Esophagus muscularis mucosa (tissue), 4 donors: ENCODE data around the gene P2RX4. TPM values are rescaled to one million over a fixed set of nuclear protein-coding genes. Genes with fewer than 3 reads are reported as not detected.

ENCODE experiments used
- DNase-seq: peaks from one replicate; pipeline ENCODE4 v3.0.0-alpha.2; 2017; ENCODE audit errors: extremely low spot score
- H3K27ac ChIP-seq, 4 donors: fragments of 200-600 bp; sonication (generic); replicated peaks in 1 of 4; 1 replicate in 3 of 4; 2 replicates in 1 of 4; pipeline ENCODE4 v1.5.1; 2016 to 2019; ENCODE audit warnings: mild to moderate bottlenecking in 1 of 4
- H3K27me3 ChIP-seq, 4 donors: fragments of 200-600 bp; sonication (generic); one replicate each; pipeline versions ENCODE4 v1.5.1 to v1.6.0; 2016 to 2019
- H3K36me3 ChIP-seq, 4 donors: fragments of 200-600 bp; sonication (generic); one replicate each; pipeline ENCODE4 v1.5.1; 2016 to 2019
- H3K4me1 ChIP-seq, 4 donors: fragments of 200-600 bp; sonication (generic); one replicate each; pipeline ENCODE4 v1.5.1; 2016 to 2019
- H3K4me3 ChIP-seq, 4 donors: fragments of 200-600 bp; sonication (generic); 1 replicate in 2 of 4; 2 replicates in 2 of 4; pipeline ENCODE4 v1.5.1; 2016 to 2019; ENCODE audit warnings: mild to moderate bottlenecking in 4 of 4, moderate library complexity in 1 of 4
- H3K9me3 ChIP-seq, 4 donors: fragments of 200-600 bp; sonication (generic); 1 replicate in 3 of 4; 2 replicates in 1 of 4; pipeline ENCODE4 v1.5.1; 2016 to 2019
- CTCF ChIP-seq, 3 experiments: fragments of 200-600 bp in 2 of 3; fragments of 450-650 bp in 1 of 3; sonication (generic) in 2 of 3; IDR thresholded peaks; one replicate each; pipeline ENCODE4 v1.5.1; 2017 to 2019; ENCODE audit warnings: antibody characterized with exemption in 3 of 3, mild to moderate bottlenecking in 2 of 3, moderate library complexity in 1 of 3
- EP300 ChIP-seq: sonication (generic); formaldehyde crosslinking; IDR thresholded peaks from one replicate; pipeline ENCODE4 v1.6.1; 2017; ENCODE audit warnings: antibody characterized with exemption
- POLR2A ChIP-seq: fragments of 450-650 bp; IDR thresholded peaks from one replicate; pipeline ENCODE4 v1.6.1; 2017; ENCODE audit warnings: antibody characterized with exemption, moderate library complexity, mild to moderate bottlenecking, low read depth
- POLR2AphosphoS5 ChIP-seq, 2 donors: sonication (generic); formaldehyde crosslinking; IDR thresholded peaks; one replicate each; pipeline ENCODE4 v1.6.1; 2017; ENCODE audit warnings: antibody characterized with exemption in 2 of 2
- WGBS: methylation state at CpG from one replicate; pipeline ENCODE4 v1.1.5; 2018; 5-methylcytosine and 5-hydroxymethylcytosine counted together
- intact Hi-C: fragments of 100-400 bp; cut with DNase I; formaldehyde crosslinking; loops from one replicate; pipeline ENCODE4 v1.15.1; 2023
- total RNA-seq, 4 donors: library from RNA; depleted of rRNA; stranded (reverse); fragments of >200 nt; gene quantifications; one replicate each; pipeline versions ENCODE4 v1.1.0 to v1.2.1, GENCODE V29; 2016

The P2RX4 gene
- total RNA-seq, 4 donors from 2014 or later: 26.8 to 41.9 (median 30.8) TPM

GRCh38 chr12:121166356-121166755, 43.6 kb upstream of the P2RX4 start:
- no peak for DNase-seq
- H3K9me3 ChIP-seq: no peaks in the 10 kb centered on the region
- H3K4me1 ChIP-seq: no peaks in the 10 kb centered on the region
- TF ChIP-seq EP300: no peak
- no peak for TF ChIP-seq POLR2A
- TF ChIP-seq CTCF (IDR thresholded peaks at IDR 0.05): no peak
- TF ChIP-seq POLR2AphosphoS5 (IDR thresholded peaks at IDR 0.05): no peak
- intact Hi-C loops: no loop called here
- no peak overlapping the region for H3K4me3 ChIP-seq
- peaks cover 0 to 48% (median 8%) of the 10 kb centered on the region in 4 donors for H3K36me3 ChIP-seq
- H3K27me3 ChIP-seq: no peaks in the 10 kb centered on the region
- no peak overlapping the region for H3K27ac ChIP-seq
- 100% methylated on average over 1 of the region's 1 CpG for WGBS

GRCh38 chr12:121167232-121167820, 42.6 kb upstream of the P2RX4 start:
- H3K27ac ChIP-seq: no peak overlapping the region
- H3K36me3 ChIP-seq: peaks cover 0 to 43% (median 8%) of the 10 kb centered on the region in 4 donors
- no peaks in the 10 kb centered on the region for H3K4me1 ChIP-seq
- DNase-seq: no peak
- H3K27me3 ChIP-seq: no peaks in the 10 kb centered on the region
- WGBS: 79% methylated on average over 14 of the region's 14 CpGs
- H3K9me3 ChIP-seq: no peaks in the 10 kb centered on the region
- TF ChIP-seq EP300: no peak
- TF ChIP-seq POLR2AphosphoS5 (IDR thresholded peaks at IDR 0.05): no peak
- TF ChIP-seq CTCF (IDR thresholded peaks at IDR 0.05): no peak
- no peak for TF ChIP-seq POLR2A
- no peak overlapping the region for H3K4me3 ChIP-seq
- intact Hi-C loops: no loop called here

- H3K9me3 ChIP-seq: no peaks in the 10 kb centered on the region
- intact Hi-C loops: no loop called here
- no peak overlapping the region for H3K4me3 ChIP-seq
- DNase-seq: no peak
- H3K36me3 ChIP-seq: peaks cover 0 to 39% (median 8%) of the 10 kb centered on the region in 4 donors
- TF ChIP-seq POLR2A: no peak
- no peak for TF ChIP-seq POLR2AphosphoS5 (IDR thresholded peaks at IDR 0.05)
- TF ChIP-seq EP300: no peak
- no peak for TF ChIP-seq CTCF (IDR thresholded peaks at IDR 0.05)
- WGBS: 90% methylated on average over 3 of the region's 3 CpGs
- H3K27ac ChIP-seq: no peak overlapping the region
- H3K27me3 ChIP-seq: no peaks in the 10 kb centered on the region
- H3K4me1 ChIP-seq: no peaks in the 10 kb centered on the region
Measured at GRCh38 chr12:121167951-121168350, 42.0 kb upstream of the P2RX4 start.

DNA sequence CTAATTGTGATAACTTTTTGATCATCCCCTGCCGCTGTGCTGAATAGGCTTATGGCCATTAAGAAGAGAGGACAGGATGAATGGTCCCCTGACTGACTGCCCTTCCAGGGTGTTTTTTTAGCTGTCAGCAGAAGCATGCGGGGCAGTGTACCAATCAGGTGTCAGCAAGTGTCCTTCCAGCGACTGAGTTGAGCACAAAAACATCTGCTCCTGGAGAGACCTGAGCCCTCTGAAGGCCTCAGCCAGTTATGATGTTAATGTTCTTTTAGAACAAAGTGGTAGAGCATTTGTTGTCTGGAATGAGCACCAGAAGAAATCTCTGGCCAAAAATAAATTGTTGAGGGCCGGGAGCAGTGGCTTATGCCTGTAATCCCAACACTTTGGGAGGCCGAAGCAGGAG, 39.8 kb upstream of the P2RX4 start:
- Histone ChIP-seq H3K4me1 (peaks cover 0 to 6% (median 2%) of the 10 kb centered on the region in 4 donors), H3K36me3 (peaks cover 0 to 28% (median 5%) of the 10 kb centered on the region in 4 donors), H3K9me3 (no peaks in the 10 kb centered on the region), H3K27ac (no peak overlapping the region), H3K4me3 (no peak overlapping the region), H3K27me3 (no peaks in the 10 kb centered on the region)
- 89% methylated on average over 5 of the region's 5 CpGs for WGBS
- intact Hi-C loops: no loop called here
- DNase-seq: no peak
- TF ChIP-seq CTCF (IDR thresholded peaks at IDR 0.05): no peak
- TF ChIP-seq EP300: no peak
- TF ChIP-seq POLR2AphosphoS5 (IDR thresholded peaks at IDR 0.05): no peak
- TF ChIP-seq POLR2A: no peak
